Measurements from ENCODE around the gene CHRDL2.

Gene CHRDL2

GRCh38 chr11:74709175-74709574, 22.1 kb downstream of the CHRDL2 start:
- no peak for DNase-seq

- DNase-seq: no peak
Measured at GRCh38 chr11:74707602-74708510, 23.4 kb downstream of the CHRDL2 start.

DNA sequence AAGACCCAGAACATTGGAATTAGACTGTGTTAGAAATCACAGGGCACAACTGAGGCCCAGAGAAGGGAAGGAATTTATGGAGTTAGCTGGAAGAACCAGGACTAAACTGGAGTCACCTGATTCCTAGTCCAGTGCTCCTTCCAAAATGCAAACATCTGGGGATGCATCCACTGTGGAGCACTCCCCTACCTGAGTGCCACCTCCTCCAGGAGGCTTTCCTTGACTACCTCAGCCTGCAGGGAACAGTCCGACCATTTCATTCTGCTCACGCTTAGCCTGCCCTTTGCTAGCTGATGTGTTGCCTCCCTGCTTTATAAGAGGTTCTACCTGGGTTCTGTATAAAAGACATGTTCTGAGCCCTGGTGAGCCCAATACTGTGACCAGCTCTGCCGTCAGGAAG, 24.0 kb downstream of the CHRDL2 start:
- no peak for DNase-seq

DNA sequence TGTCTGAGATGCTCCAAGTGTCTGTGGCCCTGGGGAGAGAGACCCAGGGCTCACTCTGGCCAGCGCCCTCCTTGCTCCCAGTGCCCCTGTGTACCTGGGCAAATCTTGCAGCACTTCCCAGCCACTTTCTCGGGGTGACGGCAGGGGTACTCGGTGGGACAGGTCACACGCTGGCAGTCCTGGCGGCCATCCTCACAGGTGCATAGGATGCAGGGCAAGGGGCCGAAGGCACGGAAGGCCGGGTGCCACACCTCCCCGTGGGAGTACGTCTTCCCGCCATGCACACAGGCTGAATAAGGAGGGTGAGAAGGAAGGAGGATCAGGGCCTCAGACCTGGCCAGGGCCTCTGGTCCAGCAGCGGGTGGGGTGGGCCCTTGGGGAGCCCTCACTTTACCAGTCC, 28.0 kb downstream of the CHRDL2 start:
- DNase-seq: no peak

DNA sequence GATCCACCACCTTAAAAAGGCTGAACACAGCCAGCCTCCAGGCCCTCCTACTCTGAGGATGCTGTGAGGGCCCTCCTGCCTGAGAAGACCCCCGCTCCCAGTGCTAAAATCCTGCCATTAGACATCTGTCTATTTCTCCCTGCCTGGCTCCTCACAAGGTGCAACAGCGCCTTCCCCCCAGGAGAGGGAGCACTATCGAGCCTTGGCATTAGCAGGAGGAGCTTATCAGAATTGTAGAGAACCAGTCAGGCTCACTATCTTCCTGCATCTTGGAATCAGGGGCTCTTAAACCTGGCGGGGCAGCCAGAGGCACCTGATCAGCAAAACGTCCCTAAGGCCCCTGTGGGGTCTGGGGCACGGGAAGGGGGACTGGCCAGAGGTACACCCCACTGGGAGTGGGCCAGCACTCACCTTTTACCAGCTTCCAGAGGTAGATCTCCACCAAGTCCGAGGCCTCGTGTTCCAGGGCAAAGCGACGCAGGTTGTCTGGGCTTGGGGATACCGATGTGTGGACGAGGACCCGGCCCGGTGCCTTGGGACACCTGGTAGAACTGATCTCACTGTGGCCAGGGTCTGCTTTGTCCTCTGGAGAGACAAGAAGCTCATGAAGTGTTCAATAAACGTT, 28.7 kb downstream of the CHRDL2 start:
- peak; percentile 31 for DNase-seq

DNA sequence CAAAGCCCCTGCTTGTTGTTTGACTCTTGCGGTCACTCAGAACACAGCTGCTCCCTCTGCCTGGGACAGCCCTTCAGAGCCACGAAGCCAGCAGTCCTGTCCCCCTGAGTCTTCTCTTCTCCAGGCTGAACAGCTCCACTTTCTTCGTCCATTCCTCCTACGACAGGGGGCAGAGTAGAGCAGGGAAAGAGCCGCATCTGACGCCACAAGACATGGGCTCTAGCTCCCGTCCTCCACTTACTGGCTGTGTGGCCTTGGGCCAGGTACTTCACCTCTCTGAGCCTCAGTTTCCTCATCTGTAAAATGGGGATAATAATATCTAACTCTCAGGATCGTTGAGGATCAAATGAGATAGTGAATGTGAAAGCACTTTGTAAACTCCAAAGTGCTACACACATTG, 29.9 kb downstream of the CHRDL2 start:
- no peak for DNase-seq

- DNase-seq: no peak
Measured at GRCh38 chr11:74699615-74700396, 31.4 kb downstream of the CHRDL2 start.

DNA sequence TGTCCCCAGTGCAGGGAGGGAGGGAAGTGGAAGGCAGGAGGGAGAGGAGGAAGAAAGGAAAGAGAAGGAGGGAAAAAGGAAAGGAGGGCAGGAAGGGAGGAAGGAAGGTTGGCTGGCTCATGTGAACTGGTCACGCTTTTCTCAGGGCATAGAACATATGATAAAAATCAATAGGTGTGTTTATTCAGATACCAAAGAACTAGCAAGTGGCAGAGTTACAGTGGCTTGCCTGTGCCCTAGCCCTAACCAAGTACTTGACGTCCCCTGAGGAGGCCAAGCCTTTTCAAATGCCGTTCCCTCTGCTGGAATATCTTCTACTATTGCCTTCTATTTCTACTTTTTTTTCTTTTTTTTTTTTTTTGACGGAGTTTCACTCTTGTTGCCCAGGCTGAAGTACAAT, 33.5 kb downstream of the CHRDL2 start:
- DNase-seq: no peak

GRCh38 chr11:74696939-74697675, 34.1 kb downstream of the CHRDL2 start:
- DNase-seq: no peak

- DNase-seq: no peak
Measured at GRCh38 chr11:74696500-74696899, 34.7 kb downstream of the CHRDL2 start.

- DNase-seq: no peak
Measured at GRCh38 chr11:74695705-74696280, 35.4 kb downstream of the CHRDL2 start.

- no peak for DNase-seq
Measured at GRCh38 chr11:74694136-74694930, 36.9 kb downstream of the CHRDL2 start.

DNA sequence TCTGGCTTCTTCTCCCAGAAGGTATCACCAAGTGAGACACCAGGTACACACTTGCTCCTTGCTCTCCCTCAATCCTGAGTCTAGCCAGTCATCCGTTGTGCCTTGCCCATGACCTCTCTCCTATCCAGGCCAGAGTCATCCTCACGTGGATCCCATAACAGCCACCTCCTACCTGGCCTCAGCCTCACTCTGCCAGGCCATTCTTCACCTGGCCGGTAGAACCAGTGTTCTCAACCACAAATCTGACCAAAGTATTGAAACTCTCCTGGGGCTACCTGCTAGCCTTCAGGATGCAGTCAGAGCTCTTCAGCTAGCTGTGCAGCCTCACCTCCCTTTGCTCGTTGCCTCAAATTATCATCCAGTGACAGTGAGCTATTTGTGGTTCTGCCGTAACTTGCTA, 37.7 kb downstream of the CHRDL2 start:
- no peak for DNase-seq

- DNase-seq: no peak
Measured at GRCh38 chr11:74691755-74692154, 39.5 kb downstream of the CHRDL2 start.

- DNase-seq: no peak
Measured at GRCh38 chr11:74689666-74690065, 41.6 kb downstream of the CHRDL2 start.

DNA sequence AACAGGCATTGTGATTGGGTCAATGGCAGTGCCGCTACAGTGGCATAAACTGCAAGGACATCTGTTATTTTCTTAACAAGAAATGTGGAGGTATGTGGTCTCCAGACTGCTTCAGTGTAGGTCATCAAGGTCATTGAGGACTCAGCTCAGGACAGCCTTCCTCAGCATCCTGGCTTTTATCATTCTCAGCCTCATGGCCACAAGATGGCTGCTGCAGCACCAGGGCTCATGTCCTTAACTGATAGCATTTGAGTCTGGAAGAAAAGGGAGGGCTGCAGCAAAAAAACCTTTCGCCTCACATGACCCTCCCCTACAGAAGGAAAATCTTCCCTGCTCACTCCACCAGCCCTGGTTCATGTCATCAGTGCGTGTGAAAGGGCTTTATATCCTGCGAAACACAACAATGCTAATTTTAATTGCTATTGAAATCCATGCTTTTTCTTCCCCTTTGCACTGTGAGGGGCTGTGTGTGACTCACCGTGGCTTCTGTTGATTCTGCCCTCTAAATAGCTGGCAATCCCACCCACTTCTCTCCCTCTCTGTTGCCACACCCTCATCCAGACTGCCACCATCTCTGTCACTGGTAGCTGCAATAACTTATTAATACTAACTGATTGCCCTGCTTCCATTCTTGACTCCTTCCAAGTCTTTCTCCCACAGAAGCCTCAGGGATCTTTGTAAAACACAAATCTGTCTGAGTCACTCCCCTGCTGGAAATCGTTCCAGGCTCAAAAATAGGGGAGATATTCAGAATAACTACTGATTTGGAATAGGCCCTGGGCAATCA, 43.8 kb downstream of the CHRDL2 start:
- DNase-seq: no peak

DNA sequence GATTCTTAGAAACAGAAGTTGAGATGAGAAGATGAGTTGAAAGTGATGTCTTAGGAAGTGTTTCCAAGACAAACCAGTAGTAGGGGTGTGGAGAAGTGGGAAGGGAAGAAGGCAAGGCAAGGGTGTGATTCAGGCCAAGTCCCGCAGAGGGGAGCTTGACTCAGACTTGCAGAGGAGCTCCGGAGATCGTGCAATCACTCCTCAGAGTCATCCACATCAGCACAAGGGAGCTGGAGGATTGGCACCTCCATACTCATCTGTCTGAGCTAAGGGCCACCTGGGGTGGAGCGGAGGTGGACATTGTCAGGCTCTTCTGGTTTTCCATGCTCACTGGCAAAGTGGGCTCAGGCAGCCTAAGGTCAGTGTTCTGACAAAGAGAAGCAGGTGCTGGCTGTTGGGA, 44.4 kb downstream of the CHRDL2 start:
- no peak for DNase-seq

DNA sequence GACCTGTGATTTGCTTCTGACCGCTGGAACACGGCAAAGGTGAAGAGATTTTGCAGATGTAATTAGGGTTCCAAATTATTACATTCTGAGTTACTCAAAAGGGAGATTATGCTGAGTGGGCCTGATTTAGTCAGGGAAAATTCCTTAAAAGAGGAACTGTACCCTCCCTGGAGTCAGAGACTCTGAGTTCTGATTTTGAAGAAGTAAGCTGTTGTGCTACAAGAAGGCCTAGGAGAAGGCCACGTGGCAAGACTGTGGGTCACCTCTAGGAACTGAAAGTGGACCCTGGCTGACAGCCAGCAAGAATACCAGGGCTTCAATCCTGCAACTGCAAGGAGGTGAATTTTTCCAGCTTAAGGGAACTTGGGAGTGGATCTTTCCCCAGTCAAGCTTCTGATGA, 45.3 kb downstream of the CHRDL2 start:
- DNase-seq: no peak

DNA sequence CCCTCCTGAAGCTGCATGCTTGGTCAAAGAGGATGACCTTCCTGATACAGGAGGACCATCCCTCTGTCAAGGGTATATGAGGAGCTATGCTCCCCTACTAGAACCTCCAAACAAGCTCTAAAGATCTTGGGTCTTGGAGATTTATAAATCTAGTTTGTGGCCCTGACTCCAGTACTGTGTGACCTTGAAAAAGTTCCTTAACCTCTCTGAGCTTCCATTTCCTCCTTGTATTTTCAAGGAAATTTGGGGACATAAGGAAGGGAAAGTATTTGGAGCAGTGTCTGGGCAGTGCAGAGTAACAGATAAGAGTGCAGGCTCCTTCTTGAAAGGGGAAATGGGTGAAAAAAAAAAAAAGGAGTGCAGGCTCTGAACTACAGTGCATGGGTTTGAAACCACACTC, 45.9 kb downstream of the CHRDL2 start:
- no peak for DNase-seq

DNA sequence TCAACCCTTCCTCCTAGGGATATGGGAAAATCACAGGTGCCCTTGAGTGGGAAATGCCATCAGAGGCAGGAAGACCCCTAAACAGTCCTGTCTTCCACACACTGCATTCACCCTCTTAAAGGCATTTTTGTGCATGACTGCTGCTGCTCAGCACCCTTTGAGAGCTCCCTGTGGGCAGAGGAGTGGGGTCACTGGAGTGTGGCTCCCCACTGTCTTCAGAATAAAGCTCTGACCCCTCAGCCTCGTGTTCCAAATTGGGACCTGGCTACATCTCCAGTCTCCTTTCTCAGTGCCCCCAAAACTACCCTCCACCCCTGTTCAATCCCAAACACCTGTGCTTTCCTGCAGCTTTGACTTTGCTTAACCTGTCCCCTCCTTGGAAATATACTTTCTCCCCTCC, 46.6 kb downstream of the CHRDL2 start:
- DNase-seq: no peak

- no peak for DNase-seq
Measured at GRCh38 chr11:74683941-74684481, 47.2 kb downstream of the CHRDL2 start.
